ENCODE results near the gene MACC1. TPM values are rescaled to one million over a fixed set of nuclear protein-coding genes. Genes with fewer than 3 reads are reported as not detected.

The MACC1 gene
- total RNA-seq, 2 experiments from 2014 or later = 0.05 to 0.09 TPM

GRCh38 chr7:20240080-20240926 lies 23.1 kb upstream of the MACC1 start:
- H3K4me3 Mint-ChIP-seq = no peak overlapping the region
- DNase-seq = no peak

GRCh38 chr7:20238754-20239324 lies 21.7 kb upstream of the MACC1 start:
- peaks cover 9% of the 10 kb centered on the region for H3K4me1 Mint-ChIP-seq
- no peak overlapping the region for H3K27ac Mint-ChIP-seq
- H3K27me3 Mint-ChIP-seq = peaks cover 21% of the 10 kb centered on the region
- ChIA-PET CTCF (no interaction called here), POLR2A (no interaction called here)
- H3K9me3 Mint-ChIP-seq (ENCODE audit: low read depth) = no peaks in the 10 kb centered on the region
- H3K36me3 Mint-ChIP-seq (ENCODE audit: low read depth) = no peaks in the 10 kb centered on the region
- peak; percentile 38 for DNase-seq
- ATAC-seq = peak; percentile 88
- intact Hi-C loops (cut with DNase I, micrococcal nuclease) = no loop called here
- no peak overlapping the region for H3K4me3 Mint-ChIP-seq

More at GRCh38 chr7:20240080-20240926, 23.1 kb upstream of the MACC1 start:
- no peak overlapping the region for H3K27ac Mint-ChIP-seq
- intact Hi-C loops (cut with DNase I, micrococcal nuclease) = no loop called here
- POLR2A ChIA-PET = no interaction called here
- no peaks in the 10 kb centered on the region for H3K9me3 Mint-ChIP-seq (ENCODE audit: low read depth)
- no peak for ATAC-seq
- H3K4me1 Mint-ChIP-seq = peaks cover 9% of the 10 kb centered on the region
- H3K27me3 Mint-ChIP-seq = peaks cover 19% of the 10 kb centered on the region
- CTCF ChIA-PET = no interaction called here
- H3K36me3 Mint-ChIP-seq (ENCODE audit: low read depth) = no peaks in the 10 kb centered on the region

GRCh38 chr7:20238194-20238753 lies 21.1 kb upstream of the MACC1 start:
- ChIA-PET POLR2A (no interaction called here), CTCF (no interaction called here)
- H3K9me3 Mint-ChIP-seq (ENCODE audit: low read depth) = no peaks in the 10 kb centered on the region
- peaks cover 21% of the 10 kb centered on the region for H3K27me3 Mint-ChIP-seq
- no peak overlapping the region for H3K27ac Mint-ChIP-seq
- no peak for ATAC-seq
- DNase-seq = no peak
- no peaks in the 10 kb centered on the region for H3K36me3 Mint-ChIP-seq (ENCODE audit: low read depth)
- intact Hi-C loops (cut with DNase I, micrococcal nuclease) = no loop called here
- H3K4me1 Mint-ChIP-seq = peaks cover 9% of the 10 kb centered on the region
- no peak overlapping the region for H3K4me3 Mint-ChIP-seq

DNA sequence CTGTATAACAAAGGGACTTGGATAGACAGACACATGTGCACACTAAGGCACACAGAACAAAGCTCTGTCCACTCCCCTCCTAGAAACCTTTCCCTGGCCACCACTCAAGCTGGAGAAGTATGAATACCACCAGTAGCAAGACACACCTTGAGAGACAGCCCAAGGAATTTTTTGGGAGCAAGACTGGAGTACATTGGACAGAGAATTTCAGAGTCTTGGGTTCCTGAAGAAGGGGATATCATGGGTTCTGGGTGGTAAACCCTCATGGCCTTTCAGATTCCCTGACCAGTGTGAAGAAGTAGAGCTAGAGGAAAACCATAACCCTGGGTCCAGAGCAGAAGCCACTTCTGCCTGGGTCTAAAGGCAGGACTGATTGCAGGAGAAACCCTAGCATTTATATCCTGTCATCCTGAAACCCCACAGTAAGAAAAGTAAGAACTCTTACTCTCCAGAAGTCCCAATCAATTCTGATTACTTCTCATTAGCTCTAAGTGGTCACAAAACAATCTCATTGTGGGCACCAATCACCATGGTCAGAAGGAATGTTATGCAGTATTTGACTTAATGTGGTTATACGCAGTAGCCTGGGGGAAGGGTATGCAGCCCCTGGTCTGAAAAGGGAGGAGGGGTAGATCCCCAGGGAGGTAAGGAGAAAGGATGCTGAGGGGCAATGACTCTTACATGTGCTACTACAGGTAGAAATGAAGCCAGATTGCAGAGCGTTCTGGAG lies 20.4 kb upstream of the MACC1 start:
- Mint-ChIP-seq H3K27me3 (peaks cover 24% of the 10 kb centered on the region), H3K4me1 (peaks cover 9% of the 10 kb centered on the region), H3K4me3 (no peak overlapping the region), H3K36me3 (ENCODE audit: low read depth) (no peaks in the 10 kb centered on the region), H3K27ac (no peak overlapping the region), H3K9me3 (ENCODE audit: low read depth) (no peaks in the 10 kb centered on the region)
- ATAC-seq = no peak
- POLR2A ChIA-PET = no interaction called here
- intact Hi-C loops (cut with DNase I, micrococcal nuclease) = no loop called here
- CTCF ChIA-PET = interaction anchor here (0.7 kb wide), 1 partner anchor 68 kb away, joined by 3 read pairs; no protein-coding TSS in a partner anchor
- DNase-seq = no peak

- H3K9me3 Mint-ChIP-seq (ENCODE audit: low read depth) = no peaks in the 10 kb centered on the region
- peaks cover 9% of the 10 kb centered on the region for H3K4me1 Mint-ChIP-seq
- H3K36me3 Mint-ChIP-seq (ENCODE audit: low read depth) = no peaks in the 10 kb centered on the region
- no peak for ATAC-seq
- intact Hi-C loops (cut with DNase I, micrococcal nuclease) = no loop called here
- no peak overlapping the region for H3K4me3 Mint-ChIP-seq
- ChIA-PET CTCF (no interaction called here), POLR2A (no interaction called here)
- H3K27ac Mint-ChIP-seq = no peak overlapping the region
- H3K27me3 Mint-ChIP-seq = peaks cover 26% of the 10 kb centered on the region
- no peak for DNase-seq
Measured at GRCh38 chr7:20236790-20237189, 19.6 kb upstream of the MACC1 start.

GRCh38 chr7:20236043-20236442 lies 18.9 kb upstream of the MACC1 start:
- H3K36me3 Mint-ChIP-seq (ENCODE audit: low read depth) = no peaks in the 10 kb centered on the region
- no peak overlapping the region for H3K4me3 Mint-ChIP-seq
- ChIA-PET CTCF (no interaction called here), POLR2A (interaction anchor here (0.7 kb wide), 1 partner anchor 12 kb away, joined by 3 read pairs; no protein-coding TSS in a partner anchor)
- H3K27me3 Mint-ChIP-seq = peaks cover 25% of the 10 kb centered on the region
- H3K4me1 Mint-ChIP-seq = peaks cover 9% of the 10 kb centered on the region
- no peak overlapping the region for H3K27ac Mint-ChIP-seq
- no peak for DNase-seq
- no peak for ATAC-seq
- no peaks in the 10 kb centered on the region for H3K9me3 Mint-ChIP-seq (ENCODE audit: low read depth)
- intact Hi-C loops (cut with DNase I, micrococcal nuclease) = no loop called here

DNA sequence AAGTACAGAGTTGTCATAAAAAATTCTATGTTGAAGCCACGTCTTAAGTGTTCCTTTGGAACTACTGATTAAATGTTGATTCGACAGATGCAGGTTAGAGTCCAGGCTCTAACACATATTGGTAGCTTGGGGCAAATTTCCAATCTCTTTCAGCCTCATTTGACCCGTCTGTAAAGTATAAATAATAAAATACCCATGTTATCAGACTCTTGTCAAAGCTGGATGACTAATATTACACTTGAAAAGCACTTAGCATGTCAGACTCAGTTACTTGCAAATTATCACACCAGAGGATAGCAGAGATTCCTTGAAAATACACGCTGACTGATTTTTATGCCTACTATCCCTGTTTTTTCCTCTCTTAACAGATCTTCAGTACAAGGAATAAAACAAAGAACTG lies 18.1 kb upstream of the MACC1 start:
- POLR2A ChIA-PET = no interaction called here
- Mint-ChIP-seq H3K27me3 (peaks cover 25% of the 10 kb centered on the region), H3K27ac (no peak overlapping the region), H3K36me3 (ENCODE audit: low read depth) (no peaks in the 10 kb centered on the region), H3K4me1 (peaks cover 9% of the 10 kb centered on the region), H3K4me3 (no peak overlapping the region), H3K9me3 (ENCODE audit: low read depth) (no peaks in the 10 kb centered on the region)
- no peak for DNase-seq
- CTCF ChIA-PET = interaction anchor here (0.6 kb wide), 2 partner anchors 42 to 578 kb away, joined by 3 read pairs; no protein-coding TSS in a partner anchor
- intact Hi-C loops (cut with DNase I, micrococcal nuclease) = no loop called here
- no peak for ATAC-seq

- no peaks in the 10 kb centered on the region for H3K36me3 Mint-ChIP-seq (ENCODE audit: low read depth)
- H3K27me3 Mint-ChIP-seq = peaks cover 23% of the 10 kb centered on the region
- H3K4me1 Mint-ChIP-seq = peaks cover 4% of the 10 kb centered on the region
- intact Hi-C loops (cut with DNase I, micrococcal nuclease) = no loop called here
- H3K4me3 Mint-ChIP-seq = no peak overlapping the region
- POLR2A ChIA-PET = no interaction called here
- no peak for ATAC-seq
- no peak for DNase-seq
- CTCF ChIA-PET = no interaction called here
- no peak overlapping the region for H3K27ac Mint-ChIP-seq
- no peaks in the 10 kb centered on the region for H3K9me3 Mint-ChIP-seq (ENCODE audit: low read depth)
Measured at GRCh38 chr7:20233362-20233761, 16.2 kb upstream of the MACC1 start.

DNA sequence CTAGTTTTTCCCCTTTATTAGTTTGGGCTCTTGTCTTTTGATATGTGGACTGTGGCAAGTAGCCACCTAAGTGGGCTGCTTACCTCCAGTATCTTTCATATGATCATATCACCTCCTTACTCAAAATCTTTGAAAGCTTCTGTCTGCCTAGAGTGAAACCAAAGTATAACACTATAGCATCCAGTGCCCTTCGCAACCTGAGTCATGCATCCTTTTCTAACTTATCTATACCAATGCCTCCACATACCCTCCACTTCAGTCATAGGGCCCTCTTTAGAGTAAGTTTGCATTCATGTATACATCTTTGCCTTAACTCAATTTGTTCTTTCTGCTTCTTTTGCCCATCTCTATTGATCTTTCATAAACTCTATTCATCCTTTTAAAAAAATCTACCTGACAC lies 15.7 kb upstream of the MACC1 start:
- CTCF ChIA-PET = no interaction called here
- Mint-ChIP-seq H3K27ac (no peak overlapping the region), H3K4me3 (no peak overlapping the region), H3K4me1 (no peaks in the 10 kb centered on the region), H3K27me3 (peaks cover 23% of the 10 kb centered on the region), H3K9me3 (ENCODE audit: low read depth) (no peaks in the 10 kb centered on the region), H3K36me3 (ENCODE audit: low read depth) (no peaks in the 10 kb centered on the region)
- intact Hi-C loops (cut with DNase I, micrococcal nuclease) = no loop called here
- ATAC-seq (peak; percentile 57), DNase-seq (no peak)
- POLR2A ChIA-PET = no interaction called here

- no peaks in the 10 kb centered on the region for H3K36me3 Mint-ChIP-seq (ENCODE audit: low read depth)
- ChIA-PET CTCF (no interaction called here), POLR2A (no interaction called here)
- no peak overlapping the region for H3K4me3 Mint-ChIP-seq
- intact Hi-C loops (cut with DNase I, micrococcal nuclease) = no loop called here
- no peak overlapping the region for H3K27ac Mint-ChIP-seq
- no peak for ATAC-seq
- DNase-seq = no peak
- peaks cover 12% of the 10 kb centered on the region for H3K27me3 Mint-ChIP-seq
- no peaks in the 10 kb centered on the region for H3K4me1 Mint-ChIP-seq
- no peaks in the 10 kb centered on the region for H3K9me3 Mint-ChIP-seq (ENCODE audit: low read depth)
Measured at GRCh38 chr7:20229646-20230500, 12.7 kb upstream of the MACC1 start.

DNA sequence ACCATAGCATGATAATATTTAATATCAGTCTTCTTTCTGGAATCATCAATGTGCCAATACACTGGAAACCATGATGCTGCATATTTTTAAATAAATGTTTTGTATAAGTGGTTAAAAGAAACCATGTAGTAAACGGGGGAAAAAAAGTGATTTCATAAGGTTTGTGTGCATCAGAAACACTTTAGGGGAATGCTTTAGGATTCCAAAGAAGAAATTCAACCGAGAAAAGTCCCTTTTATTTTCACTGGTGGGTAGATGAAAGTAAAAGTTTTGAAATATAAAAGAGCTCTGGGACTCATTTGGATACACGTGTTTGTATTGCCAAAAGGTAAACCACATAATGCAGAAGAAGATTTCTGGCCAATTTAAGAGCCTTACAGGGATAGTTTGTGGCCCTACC lies 11.9 kb upstream of the MACC1 start:
- no peaks in the 10 kb centered on the region for H3K4me1 Mint-ChIP-seq
- no peaks in the 10 kb centered on the region for H3K9me3 Mint-ChIP-seq (ENCODE audit: low read depth)
- ATAC-seq = no peak
- no peaks in the 10 kb centered on the region for H3K36me3 Mint-ChIP-seq (ENCODE audit: low read depth)
- ChIA-PET CTCF (no interaction called here), POLR2A (no interaction called here)
- intact Hi-C loops (cut with DNase I, micrococcal nuclease) = no loop called here
- peaks cover 11% of the 10 kb centered on the region for H3K27me3 Mint-ChIP-seq
- no peak for DNase-seq
- no peak overlapping the region for H3K4me3 Mint-ChIP-seq
- H3K27ac Mint-ChIP-seq = no peak overlapping the region
